ENCODE measurements around the gene MCRIP2. TPM values are rescaled to one million over a fixed set of nuclear protein-coding genes. Genes with fewer than 3 reads are reported as not detected.
A peak's percentile ranks its signal among the peaks of the same experiment; 100 is the strongest.
"Not testable (repeated sequence)": the region's sequence is repeated elsewhere in the genome, so short reads cannot be mapped to it uniquely, and the experiment has no call there.

The MCRIP2 gene
- total RNA-seq, 1 donor from 2014 or later = 20.9 TPM

DNA sequence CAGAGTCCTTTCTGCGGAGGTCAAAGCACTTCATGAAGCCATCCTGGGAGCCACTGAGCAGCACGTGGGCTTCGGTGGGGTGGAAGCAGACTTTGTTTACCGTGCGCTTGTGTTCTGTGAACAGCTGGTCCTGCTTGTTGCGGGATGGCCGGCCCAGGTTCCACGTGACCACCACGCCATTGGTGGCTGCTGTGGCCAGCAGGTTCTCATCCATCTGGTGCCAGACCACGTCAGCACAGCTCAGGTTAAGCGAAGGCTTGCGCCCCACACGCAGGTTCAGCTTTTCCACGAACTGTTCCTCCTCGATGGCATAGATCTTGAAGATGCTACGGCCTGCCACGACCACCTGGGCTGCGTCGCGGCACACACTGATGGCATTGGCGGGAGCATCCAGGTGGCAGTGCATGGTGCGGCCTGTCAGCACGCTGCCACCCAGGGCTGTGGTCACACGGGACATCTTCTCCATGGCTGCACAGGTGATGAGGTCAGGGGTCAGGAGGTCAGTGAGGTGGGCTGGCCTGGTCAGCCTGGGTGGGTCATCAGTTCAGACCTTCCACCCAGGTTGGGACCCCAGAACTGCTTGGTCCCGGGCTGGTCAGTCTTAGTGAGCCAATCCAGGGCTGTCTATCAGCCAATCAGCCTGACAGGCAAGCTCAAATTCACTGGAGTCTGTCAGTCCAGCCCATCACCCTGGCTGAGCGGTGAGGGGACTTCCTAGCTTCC is 47.7 kb downstream of the MCRIP2 start:
- peak overlapping the region; percentile 79 for H2AFZ ChIP-seq (ENCODE audit: low read depth, low read length)

DNA sequence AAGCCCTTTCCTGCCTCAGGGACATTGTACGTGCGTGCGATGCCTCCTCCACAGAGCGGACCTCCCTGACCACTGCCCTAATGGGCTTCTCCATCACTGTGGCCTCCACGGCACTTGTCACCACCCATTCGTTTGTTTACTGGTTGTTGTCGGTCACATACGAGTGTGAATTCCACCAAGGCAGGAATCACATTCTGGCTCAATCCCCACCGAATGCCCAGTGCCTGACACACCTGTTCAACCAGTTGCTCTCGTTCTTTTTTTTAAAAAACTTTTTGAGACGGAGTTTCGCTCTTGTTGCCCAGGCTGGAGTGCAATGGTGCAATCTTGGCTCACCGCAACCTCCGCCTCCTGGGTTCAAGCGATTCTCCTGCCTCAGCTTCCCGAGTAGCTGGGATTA is 49.6 kb downstream of the MCRIP2 start:
- H3K9me3 ChIP-seq (ENCODE audit: insufficient read depth, low read depth, low read length); H3K4me1 ChIP-seq (ENCODE audit: insufficient read depth, low read length); H3K9me3 Mint-ChIP-seq (ENCODE audit: unreplicated experiment); H3K9ac ChIP-seq (ENCODE audit: low read length); H3K4me3 ChIP-seq (ENCODE audit: insufficient read depth, low read depth, low read length); H3K4me1 Mint-ChIP-seq (ENCODE audit: low read depth, unreplicated experiment); H3K4me2 ChIP-seq (ENCODE audit: low read length); H3K36me3 Mint-ChIP-seq (ENCODE audit: low read depth, unreplicated experiment); H4K20me1 ChIP-seq (ENCODE audit: insufficient read depth, low read length); DNase-seq (ENCODE audit: low read depth); H3K27me3 ChIP-seq (ENCODE audit: insufficient read depth, low read length); H3K27ac ChIP-seq (ENCODE audit: low read depth, low read length); FAIRE-seq; H3K27ac Mint-ChIP-seq (ENCODE audit: unreplicated experiment); H3K36me3 ChIP-seq (ENCODE audit: insufficient read depth, low read length); H2AFZ ChIP-seq (ENCODE audit: low read depth, low read length): not testable (repeated sequence)
- Mint-ChIP-seq H3K27me3 (ENCODE audit: low read depth, unreplicated experiment) (peaks cover 20% of the 10 kb centered on the region), H3K4me3 (ENCODE audit: unreplicated experiment) (peak overlapping the region; percentile 89)
- peaks cover 28% of the 10 kb centered on the region for H3K79me2 ChIP-seq (ENCODE audit: insufficient read depth, low read length)

More for the DNA sequence above, 47.7 kb downstream of the MCRIP2 start:
- H3K9ac ChIP-seq (ENCODE audit: low read length) = peak overlapping the region; percentile 92
- Mint-ChIP-seq H3K27ac (ENCODE audit: unreplicated experiment) (peak overlapping the region; percentile 78), H3K9me3 (ENCODE audit: unreplicated experiment) (no peaks in the 10 kb centered on the region), H3K27me3 (ENCODE audit: low read depth, unreplicated experiment) (peaks cover 9% of the 10 kb centered on the region), H3K4me1 (ENCODE audit: low read depth, unreplicated experiment) (peaks cover 4% of the 10 kb centered on the region), H3K4me3 (ENCODE audit: unreplicated experiment) (peak overlapping the region; percentile 89), H3K36me3 (ENCODE audit: low read depth, unreplicated experiment) (peaks cover 2% of the 10 kb centered on the region)
- H4K20me1 ChIP-seq (ENCODE audit: insufficient read depth, low read length) = no peaks in the 10 kb centered on the region
- peak overlapping the region; percentile 79 for H3K4me3 ChIP-seq (ENCODE audit: insufficient read depth, low read depth, low read length)
- peaks cover 5% of the 10 kb centered on the region for H3K27me3 ChIP-seq (ENCODE audit: insufficient read depth, low read length)
- no peaks in the 10 kb centered on the region for H3K9me3 ChIP-seq (ENCODE audit: insufficient read depth, low read depth, low read length)
- no peaks in the 10 kb centered on the region for H3K36me3 ChIP-seq (ENCODE audit: insufficient read depth, low read length)
- DNase-seq (ENCODE audit: low read depth) (no peak), FAIRE-seq (no peak)
- H3K79me2 ChIP-seq (ENCODE audit: insufficient read depth, low read length) = peaks cover 41% of the 10 kb centered on the region
- peak overlapping the region; percentile 79 for H3K27ac ChIP-seq (ENCODE audit: low read depth, low read length)
- H3K4me2 ChIP-seq (ENCODE audit: low read length) = peak overlapping the region; percentile 99
- peaks cover 5% of the 10 kb centered on the region for H3K4me1 ChIP-seq (ENCODE audit: insufficient read depth, low read length)
- TF ChIP-seq, protein P1, sequence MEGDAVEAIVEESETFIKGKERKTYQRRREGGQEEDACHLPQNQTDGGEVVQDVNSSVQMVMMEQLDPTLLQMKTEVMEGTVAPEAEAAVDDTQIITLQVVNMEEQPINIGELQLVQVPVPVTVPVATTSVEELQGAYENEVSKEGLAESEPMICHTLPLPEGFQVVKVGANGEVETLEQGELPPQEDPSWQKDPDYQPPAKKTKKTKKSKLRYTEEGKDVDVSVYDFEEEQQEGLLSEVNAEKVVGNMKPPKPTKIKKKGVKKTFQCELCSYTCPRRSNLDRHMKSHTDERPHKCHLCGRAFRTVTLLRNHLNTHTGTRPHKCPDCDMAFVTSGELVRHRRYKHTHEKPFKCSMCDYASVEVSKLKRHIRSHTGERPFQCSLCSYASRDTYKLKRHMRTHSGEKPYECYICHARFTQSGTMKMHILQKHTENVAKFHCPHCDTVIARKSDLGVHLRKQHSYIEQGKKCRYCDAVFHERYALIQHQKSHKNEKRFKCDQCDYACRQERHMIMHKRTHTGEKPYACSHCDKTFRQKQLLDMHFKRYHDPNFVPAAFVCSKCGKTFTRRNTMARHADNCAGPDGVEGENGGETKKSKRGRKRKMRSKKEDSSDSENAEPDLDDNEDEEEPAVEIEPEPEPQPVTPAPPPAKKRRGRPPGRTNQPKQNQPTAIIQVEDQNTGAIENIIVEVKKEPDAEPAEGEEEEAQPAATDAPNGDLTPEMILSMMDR (IDR thresholded peaks at IDR 0.05; ENCODE audit: insufficient read depth, low read depth, low read length) = no peak
- no peak for TF ChIP-seq EZH2 (IDR thresholded peaks at IDR 0.05; ENCODE audit: insufficient read depth, low read length)

DNA sequence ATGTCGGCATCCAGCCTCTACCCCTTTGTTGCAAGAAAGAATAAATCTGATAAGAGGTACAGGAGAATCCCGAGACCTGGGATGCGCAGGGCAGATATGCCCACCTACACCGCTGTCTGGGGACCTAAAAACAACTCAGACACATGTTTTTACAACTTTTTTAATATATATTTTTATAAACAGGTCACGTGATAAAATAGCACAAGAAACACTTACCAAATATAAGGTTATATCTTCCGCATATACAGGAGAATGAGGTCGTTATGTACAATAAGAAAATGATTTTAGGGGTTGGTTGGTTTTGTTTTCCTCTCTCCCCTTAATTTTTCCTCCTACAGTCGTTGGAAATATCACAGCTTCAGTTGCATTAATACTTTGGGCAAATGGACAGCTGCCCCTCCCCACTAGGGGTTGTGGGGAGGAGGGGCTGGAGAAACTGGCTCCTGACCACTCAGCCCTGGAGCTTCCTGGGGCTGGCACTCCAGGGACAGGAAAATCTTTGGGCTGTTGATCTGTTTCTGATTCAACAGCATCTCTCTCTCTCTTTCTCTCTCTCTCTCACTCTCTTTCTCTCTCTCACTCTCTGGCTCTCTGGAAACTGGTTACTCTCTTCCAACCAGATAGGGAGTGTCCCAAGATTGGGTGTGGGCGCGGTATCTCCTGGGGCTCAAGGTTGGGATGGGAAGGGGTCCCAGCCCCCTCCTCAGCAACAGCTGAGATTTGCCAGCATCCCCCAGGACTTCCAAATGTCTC is 50.9 kb downstream of the MCRIP2 start:
- H3K9me3 ChIP-seq (ENCODE audit: insufficient read depth, low read depth, low read length) = no peaks in the 10 kb centered on the region
- Mint-ChIP-seq H3K27ac (ENCODE audit: unreplicated experiment) (no peak overlapping the region), H3K4me1 (ENCODE audit: low read depth, unreplicated experiment) (peaks cover 2% of the 10 kb centered on the region), H3K4me3 (ENCODE audit: unreplicated experiment) (peak overlapping the region; percentile 50), H3K9me3 (ENCODE audit: unreplicated experiment) (no peaks in the 10 kb centered on the region), H3K36me3 (ENCODE audit: low read depth, unreplicated experiment) (peaks cover 2% of the 10 kb centered on the region), H3K27me3 (ENCODE audit: low read depth, unreplicated experiment) (peaks cover 25% of the 10 kb centered on the region)
- no peak overlapping the region for H3K27ac ChIP-seq (ENCODE audit: low read depth, low read length)
- H3K4me1 ChIP-seq (ENCODE audit: insufficient read depth, low read length) = peaks cover 5% of the 10 kb centered on the region
- no peaks in the 10 kb centered on the region for H4K20me1 ChIP-seq (ENCODE audit: insufficient read depth, low read length)
- H3K36me3 ChIP-seq (ENCODE audit: insufficient read depth, low read length) = no peaks in the 10 kb centered on the region
- DNase-seq (ENCODE audit: low read depth) = no peak
- H3K27me3 ChIP-seq (ENCODE audit: insufficient read depth, low read length) = peaks cover 10% of the 10 kb centered on the region
- no peak overlapping the region for H3K4me2 ChIP-seq (ENCODE audit: low read length)
- no peak for FAIRE-seq
- no peak overlapping the region for H3K9ac ChIP-seq (ENCODE audit: low read length)
- TF ChIP-seq, protein P1 (IDR thresholded peaks at IDR 0.05; ENCODE audit: insufficient read depth, low read depth, low read length) = no peak
- no peak for TF ChIP-seq EZH2 (IDR thresholded peaks at IDR 0.05; ENCODE audit: insufficient read depth, low read length)
- peaks cover 19% of the 10 kb centered on the region for H3K79me2 ChIP-seq (ENCODE audit: insufficient read depth, low read length)
- H2AFZ ChIP-seq (ENCODE audit: low read depth, low read length) = no peak overlapping the region
- H3K4me3 ChIP-seq (ENCODE audit: insufficient read depth, low read depth, low read length) = no peak overlapping the region

Data from astrocyte (in vitro differentiated cells and primary cell).